H9 (cell line): ENCODE data around the gene SLC25A27. TPM values are rescaled to one million over a fixed set of nuclear protein-coding genes. Genes with fewer than 3 reads are reported as not detected.

Experiments
- DNase-seq: peaks from one replicate; pipeline ENCODE4 v3.0.0-alpha.2; 2017
- H2AFZ ChIP-seq: one replicate; pipeline ENCODE4 v1.6.1; 2013; ENCODE audit warnings: mild to moderate bottlenecking, low read length, control low read depth, moderate library complexity
- H2AK5ac ChIP-seq: 2 replicates; pipeline ENCODE4 v1.6.1; 2013; ENCODE audit warnings: low read length, control low read depth, mixed read lengths; ENCODE audit not compliant: insufficient read length
- H2BK120ac ChIP-seq: one replicate; pipeline ENCODE4 v1.6.1; 2013; ENCODE audit warnings: low read depth, mild to moderate bottlenecking, low read length, control low read depth, inconsistent platforms; ENCODE audit not compliant: poor library complexity, severe bottlenecking
- H2BK12ac ChIP-seq: 2 replicates; pipeline ENCODE4 v1.6.1; 2013; ENCODE audit warnings: low read length, control low read depth, mixed read lengths, low read depth; ENCODE audit not compliant: insufficient read length
- H2BK15ac ChIP-seq: 2 replicates; pipeline ENCODE4 v1.6.1; 2013; ENCODE audit warnings: low read depth, low read length, control low read depth
- H2BK20ac ChIP-seq: one replicate; pipeline ENCODE4 v1.6.1; 2013; ENCODE audit warnings: low read depth, mild to moderate bottlenecking, low read length, control low read depth, inconsistent platforms; ENCODE audit not compliant: poor library complexity, severe bottlenecking
- H2BK5ac ChIP-seq: 2 replicates; pipeline ENCODE4 v1.6.1; 2013; ENCODE audit warnings: low read length, control low read depth, mixed read lengths; ENCODE audit not compliant: insufficient read length
- H3K14ac ChIP-seq: 2 replicates; pipeline ENCODE4 v1.6.1; 2013; ENCODE audit warnings: low read length, control low read depth; ENCODE audit not compliant: insufficient read depth
- H3K18ac ChIP-seq: 2 replicates; pipeline ENCODE4 v1.6.1; 2013; ENCODE audit warnings: low read depth, mild to moderate bottlenecking, mixed read lengths, low read length, control low read depth; ENCODE audit not compliant: insufficient read length
- H3K23ac ChIP-seq: 2 replicates; pipeline ENCODE4 v1.6.1; 2013; ENCODE audit warnings: low read length, control low read depth, mixed read lengths, low read depth; ENCODE audit not compliant: insufficient read length
- H3K23me2 ChIP-seq: 2 replicates; pipeline ENCODE4 v1.6.1; 2013; ENCODE audit warnings: low read depth, mild to moderate bottlenecking, mixed read lengths, low read length, control low read depth; ENCODE audit not compliant: insufficient read length, poor library complexity, severe bottlenecking
- H3K27ac ChIP-seq: 2 replicates; pipeline ENCODE4 v1.5.1; 2013; ENCODE audit warnings: low read length, control low read depth, mixed read lengths, low read depth; ENCODE audit not compliant: insufficient read length
- H3K27me3 ChIP-seq: 2 replicates; pipeline ENCODE4 v1.6.1; 2013; ENCODE audit warnings: low read length, control low read depth, inconsistent platforms; ENCODE audit not compliant: insufficient read depth
- H3K4ac ChIP-seq: 2 replicates; pipeline ENCODE4 v1.6.1; 2013; ENCODE audit warnings: low read depth, mild to moderate bottlenecking, control low read depth, inconsistent platforms, low read length, moderate library complexity
- H3K4me1 ChIP-seq: 2 replicates; pipeline ENCODE4 v1.6.1; 2013; ENCODE audit warnings: low read length, control low read depth, inconsistent platforms; ENCODE audit not compliant: insufficient read depth
- H3K4me2 ChIP-seq: 2 replicates; pipeline ENCODE4 v1.6.1; 2013; ENCODE audit warnings: low read length, control low read depth, mixed read lengths; ENCODE audit not compliant: insufficient read length, insufficient read depth
- H3K56ac ChIP-seq: 2 replicates; pipeline ENCODE4 v1.6.1; 2013; ENCODE audit warnings: low read depth, mild to moderate bottlenecking, mixed read lengths, low read length, control low read depth; ENCODE audit not compliant: insufficient read length
- H3K79me1 ChIP-seq: 2 replicates; pipeline ENCODE4 v1.6.1; 2013; ENCODE audit warnings: low read depth, mild to moderate bottlenecking, moderate library complexity, low read length, control low read depth, inconsistent platforms; ENCODE audit not compliant: insufficient read depth, poor library complexity, severe bottlenecking
- H3K79me2 ChIP-seq: 2 replicates; pipeline ENCODE4 v1.6.1; 2013; ENCODE audit warnings: low read length, control low read depth, inconsistent platforms; ENCODE audit not compliant: insufficient read depth
- H3K9ac ChIP-seq: 2 replicates; pipeline ENCODE4 v1.6.1; 2013; ENCODE audit warnings: low read length, control low read depth, mixed read lengths; ENCODE audit not compliant: insufficient read length; ENCODE audit errors: extremely low read depth
- H3K9me3 ChIP-seq: one replicate; pipeline ENCODE4 v1.6.1; 2013; ENCODE audit warnings: low read depth, low read length, inconsistent platforms; ENCODE audit not compliant: control insufficient read depth
- H3T11ph ChIP-seq: one replicate; pipeline ENCODE4 v1.6.1; 2013; ENCODE audit warnings: mild to moderate bottlenecking, low read length, control low read depth, inconsistent platforms
- H4K20me1 ChIP-seq: one replicate; pipeline ENCODE4 v1.6.1; 2013; ENCODE audit not compliant: control insufficient read depth, insufficient read length, insufficient read depth
- H4K5ac ChIP-seq: 2 replicates; pipeline ENCODE4 v1.6.1; 2013; ENCODE audit warnings: low read depth, mild to moderate bottlenecking, mixed read lengths, low read length, control low read depth; ENCODE audit not compliant: insufficient read length
- H4K8ac ChIP-seq: replicated peaks from 2 replicates; pipeline ENCODE4 v1.6.1; 2013; ENCODE audit warnings: low read length, control low read depth, mixed read lengths, low read depth; ENCODE audit not compliant: insufficient read length
- H4K91ac ChIP-seq: 2 replicates; pipeline ENCODE4 v1.6.1; 2013; ENCODE audit warnings: low read depth, mild to moderate bottlenecking, moderate library complexity, mixed read lengths, low read length, control low read depth; ENCODE audit not compliant: insufficient read length
- H3K27ac Mint-ChIP-seq, 3 experiments: 2 replicates in 2 of 3; 3 replicates in 1 of 3; pipeline ENCODE4 v1.8.0; 2020 to 2021; ENCODE audit warnings: mixed read lengths in 3 of 3, mild to moderate bottlenecking in 1 of 3, moderate library complexity in 1 of 3
- H3K27me3 Mint-ChIP-seq: 2 replicates; pipeline ENCODE4 v1.8.0; 2021; ENCODE audit warnings: low read depth, mild to moderate bottlenecking, moderate library complexity, mixed read lengths
- H3K36me3 Mint-ChIP-seq, 3 experiments: 2 replicates in 2 of 3; 3 replicates in 1 of 3; pipeline ENCODE4 v1.8.0; 2020 to 2021; ENCODE audit warnings: low read depth in 3 of 3, mixed read lengths in 3 of 3; ENCODE audit not compliant: insufficient read depth in 1 of 3
- H3K4me1 Mint-ChIP-seq, 2 experiments: 2 replicates each; pipeline ENCODE4 v1.8.0; 2020; ENCODE audit warnings: mixed read lengths in 2 of 2
- H3K4me3 Mint-ChIP-seq, 2 experiments: 2 replicates in 1 of 2; 3 replicates in 1 of 2; pipeline ENCODE4 v1.8.0; 2020 to 2021; ENCODE audit warnings: mild to moderate bottlenecking in 2 of 2, mixed read lengths in 2 of 2, moderate library complexity in 1 of 2
- H3K9me3 Mint-ChIP-seq, 2 experiments: 2 replicates in 1 of 2; 3 replicates in 1 of 2; pipeline ENCODE4 v1.8.0; 2020; ENCODE audit warnings: mild to moderate bottlenecking in 2 of 2, mixed read lengths in 2 of 2, moderate library complexity in 1 of 2
- CTCF ChIP-seq: fragments of 200-600 bp; sonication (generic); conservative IDR thresholded peaks from 3 replicates; pipeline ENCODE4 v1.8.0; 2021; ENCODE audit warnings: antibody characterized with exemption, mild to moderate bottlenecking
- WGBS: extraction: QIAGEN DNeasy Blood & Tissue Kit; methylation state at CpG from one replicate; pipeline ENCODE4 v1.1.7; 2013; ENCODE audit warnings: missing lambda C conversion rate, low lambda C conversion rate, mixed read lengths; ENCODE audit not compliant: insufficient read length; ENCODE audit errors: extremely low coverage; 5-methylcytosine and 5-hydroxymethylcytosine counted together
- total RNA-seq: library from RNA; stranded (reverse); gene quantifications from 2 replicates; pipeline ENCODE4 v1.2.1, GENCODE V29; 2021

Gene SLC25A27
- total RNA-seq, 1 experiment from 2014 or later: 5.1 TPM

- no peaks in the 10 kb centered on the region for H4K20me1 ChIP-seq
- no peaks in the 10 kb centered on the region for H3K27me3 ChIP-seq
- no peak overlapping the region for H3T11ph ChIP-seq
- H4K8ac ChIP-seq: no peak overlapping the region
- no peak overlapping the region for H3K23ac ChIP-seq
- no peak overlapping the region for H2AK5ac ChIP-seq
- no peak overlapping the region for H3K27ac ChIP-seq
- H2BK15ac ChIP-seq: no peak overlapping the region
- no peak overlapping the region for H2BK5ac ChIP-seq
- DNase-seq: no peak
- Mint-ChIP-seq H3K36me3 (peaks cover 0 to 2% (median 0%) of the 10 kb centered on the region in 3 experiments; a peak in 2 of 7 replicates), H3K27me3 (no peaks in the 10 kb centered on the region), H3K27ac (no peak overlapping the region), H3K9me3 (no peaks in the 10 kb centered on the region), H3K4me1 (peaks cover 2 to 3% of the 10 kb centered on the region in 2 experiments; a peak in 2 of 4 replicates), H3K4me3 (no peak overlapping the region)
- no peak overlapping the region for H2BK120ac ChIP-seq
- no peak overlapping the region for H2BK12ac ChIP-seq
- no CpG with 5 or more reads among the region's 7 CpGs for WGBS
- no peak overlapping the region for H2BK20ac ChIP-seq
- H3K9ac ChIP-seq: no peak overlapping the region
- H3K4ac ChIP-seq: no peak overlapping the region
- H3K56ac ChIP-seq: no peak overlapping the region
- H3K18ac ChIP-seq: no peak overlapping the region
- H3K14ac ChIP-seq: no peak overlapping the region
- no peak overlapping the region for H3K4me2 ChIP-seq
- no peak for TF ChIP-seq CTCF
- no peaks in the 10 kb centered on the region for H3K23me2 ChIP-seq
- H4K5ac ChIP-seq: no peak overlapping the region
- no peaks in the 10 kb centered on the region for H3K79me2 ChIP-seq
- H4K91ac ChIP-seq: no peak overlapping the region
- H3K4me1 ChIP-seq: no peaks in the 10 kb centered on the region
- no peaks in the 10 kb centered on the region for H3K9me3 ChIP-seq
- no peaks in the 10 kb centered on the region for H3K79me1 ChIP-seq
- no peak overlapping the region for H2AFZ ChIP-seq
Measured at GRCh38 chr6:46629691-46630090, 23.1 kb upstream of the SLC25A27 start.
